SK-MEL-5 (cell line): ENCODE results near the gene ASAP2. TPM values are rescaled to one million over a fixed set of nuclear protein-coding genes. Genes with fewer than 3 reads are reported as not detected.

ENCODE experiments used
- DNase-seq: peaks from one replicate; pipeline ENCODE4 v3.0.0-alpha.2; 2016; ENCODE audit warnings: low read depth, low spot score
- in situ Hi-C: cut with HindIII; loops from 2 replicates; pipeline ENCODE4 v1.10.0; 2016; ENCODE audit warnings: low sequenced_read_pairs, high pct_unique_total_duplicates, low pct_unique_long_range_greater_than_20kb
- total RNA-seq: library from RNA; depleted of rRNA; stranded (reverse); fragments of >200 nt; shearing (Covaris generic); gene quantifications from 2 replicates; pipeline ENCODE4 v1.2.3, GENCODE V29; 2014

ASAP2 gene
- total RNA-seq, 1 experiment from 2014 or later: 17.6 TPM

GRCh38 chr2:9236867-9237266, 30.3 kb downstream of the ASAP2 start:
- in situ Hi-C loops: no loop called here
- DNase-seq: no peak

DNA sequence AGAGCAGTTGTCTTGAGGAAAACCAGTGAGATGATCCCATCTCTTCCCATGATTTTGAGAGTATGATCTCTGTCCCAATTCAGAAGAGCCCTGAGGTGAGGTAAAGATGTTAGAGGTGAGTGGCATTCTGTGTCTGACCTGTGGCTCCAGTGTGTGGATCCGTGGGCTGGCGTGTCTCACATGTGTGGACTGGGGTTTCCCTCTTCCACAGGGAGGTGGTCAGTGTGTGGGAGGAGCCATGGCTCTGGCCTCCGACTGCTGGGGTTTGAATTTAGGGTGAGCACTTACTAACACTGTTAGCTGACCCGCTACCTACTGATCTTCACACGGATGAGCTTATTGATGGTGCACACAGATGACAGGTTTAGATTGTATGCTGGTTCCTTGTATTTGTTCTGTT, 31.2 kb downstream of the ASAP2 start:
- no peak for DNase-seq
- in situ Hi-C loops: no loop called here

- in situ Hi-C loops: no loop called here
- no peak for DNase-seq
These were observed 32.1 kb downstream of the ASAP2 start for GRCh38 chr2:9238591-9239326.

DNA sequence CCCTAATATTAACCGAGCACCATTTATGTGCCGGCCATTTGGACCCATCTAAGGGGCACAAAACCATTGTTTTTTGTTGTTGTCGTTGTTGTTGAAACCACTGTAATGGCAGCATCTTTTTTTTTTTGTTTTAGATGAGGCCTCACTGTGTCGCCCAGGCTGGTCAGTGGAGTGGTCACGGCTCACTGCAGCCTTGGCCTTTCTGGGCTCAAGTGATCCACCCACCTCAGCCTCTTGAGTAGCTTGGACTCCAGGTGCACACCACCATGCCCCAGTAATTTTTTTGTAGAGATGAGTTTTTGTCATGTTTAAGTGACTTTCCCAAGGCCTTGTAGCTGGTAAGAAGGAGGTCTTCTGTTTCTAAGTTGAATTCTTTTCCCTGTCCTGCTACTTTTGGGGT, 33.0 kb downstream of the ASAP2 start:
- in situ Hi-C loops: no loop called here
- no peak for DNase-seq

GRCh38 chr2:9240745-9241144, 34.1 kb downstream of the ASAP2 start:
- in situ Hi-C loops: no loop called here
- no peak for DNase-seq

GRCh38 chr2:9241233-9241632, 34.6 kb downstream of the ASAP2 start:
- in situ Hi-C loops: no loop called here
- no peak for DNase-seq

- no peak for DNase-seq
- in situ Hi-C loops: no loop called here
These were observed 36.7 kb downstream of the ASAP2 start for GRCh38 chr2:9243357-9243756.

- DNase-seq: no peak
- in situ Hi-C loops: no loop called here
These were observed 38.5 kb downstream of the ASAP2 start for GRCh38 chr2:9244985-9245544.

- in situ Hi-C loops: no loop called here
- no peak for DNase-seq
These were observed 40.6 kb downstream of the ASAP2 start for GRCh38 chr2:9247177-9247576.

- in situ Hi-C loops: no loop called here
These were observed 41.2 kb downstream of the ASAP2 start for GRCh38 chr2:9247786-9248185.

GRCh38 chr2:9248363-9248762, 41.8 kb downstream of the ASAP2 start:
- in situ Hi-C loops: no loop called here
- no peak for DNase-seq

More at GRCh38 chr2:9247786-9248185, 41.2 kb downstream of the ASAP2 start:
- no peak for DNase-seq

- in situ Hi-C loops: no loop called here
- no peak for DNase-seq
These were observed 42.6 kb downstream of the ASAP2 start for GRCh38 chr2:9249020-9249800.

GRCh38 chr2:9250091-9250490, 43.5 kb downstream of the ASAP2 start:
- DNase-seq: no peak
- in situ Hi-C loops: no loop called here

DNA sequence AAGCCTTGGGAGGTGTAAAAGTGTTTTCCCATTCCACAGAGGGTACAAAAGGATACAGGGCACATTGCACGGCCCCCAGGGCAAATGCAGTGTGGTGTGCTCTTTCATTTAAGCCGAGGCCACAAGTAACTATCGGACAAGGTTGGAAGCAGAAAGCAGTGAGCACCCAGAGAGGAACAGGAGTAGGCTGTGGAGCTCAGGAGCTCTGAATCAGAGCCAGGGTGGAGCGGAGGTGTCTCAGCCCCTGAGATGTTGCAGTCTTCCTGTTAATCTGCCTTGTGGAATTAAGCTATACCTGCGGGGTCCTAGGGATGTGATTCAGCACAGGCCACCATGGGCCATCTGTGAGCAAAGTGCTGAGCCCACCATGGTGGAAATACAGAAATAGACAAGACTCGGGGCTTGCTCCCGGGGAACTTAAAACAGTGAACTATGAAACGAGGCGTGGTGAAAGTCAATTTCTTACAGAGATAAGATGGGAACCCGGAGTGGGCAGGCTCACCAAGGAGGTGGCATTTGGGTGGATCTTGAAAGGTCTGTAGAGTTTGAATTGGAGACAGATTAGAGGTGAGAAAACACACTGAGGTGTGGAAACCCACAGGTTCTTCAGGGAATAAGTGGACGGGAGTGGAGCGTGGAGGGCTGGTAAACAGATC, 44.0 kb downstream of the ASAP2 start:
- no peak for DNase-seq
- in situ Hi-C loops: no loop called here

GRCh38 chr2:9251154-9252001, 44.8 kb downstream of the ASAP2 start:
- in situ Hi-C loops: no loop called here
- DNase-seq: peak; percentile 70

- in situ Hi-C loops: no loop called here
- no peak for DNase-seq
These were observed 45.4 kb downstream of the ASAP2 start for GRCh38 chr2:9252002-9252357.

GRCh38 chr2:9255416-9255815, 48.8 kb downstream of the ASAP2 start:
- in situ Hi-C loops: no loop called here
- DNase-seq: no peak

DNA sequence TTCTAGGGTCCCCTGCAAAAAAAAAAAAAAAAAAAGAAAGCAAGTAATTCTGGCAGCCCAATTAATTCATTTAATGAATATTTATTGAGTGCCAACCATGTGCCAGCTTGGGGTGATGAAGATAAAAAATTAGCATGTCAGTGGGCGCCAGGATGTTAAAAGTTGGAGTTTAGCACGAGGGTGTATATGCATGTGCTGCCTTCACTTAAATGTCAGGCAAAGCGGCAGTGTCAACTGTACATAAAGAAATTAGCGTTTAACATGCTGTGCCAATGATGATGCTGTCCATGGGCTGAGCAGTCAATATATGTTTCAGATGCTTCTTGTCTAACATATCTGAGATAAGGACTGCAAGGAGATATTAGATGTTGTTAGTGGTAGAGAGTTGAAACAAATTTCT, 49.5 kb downstream of the ASAP2 start:
- in situ Hi-C loops: no loop called here
- no peak for DNase-seq
